NCI-H748 (cell line): ENCODE measurements around the gene STX19.
A peak's percentile ranks its signal among the peaks of the same experiment; 100 is the strongest.
"Not testable (repeated sequence)": the region's sequence is repeated elsewhere in the genome, so short reads cannot be mapped to it uniquely, and the experiment has no call there.

Source experiments
- DNase-seq: peaks from one replicate; lab custom pipeline; 2025; ENCODE audit not compliant: unreplicated experiment; lab: John Stamatoyannopoulos, UW

Gene STX19, protein sequence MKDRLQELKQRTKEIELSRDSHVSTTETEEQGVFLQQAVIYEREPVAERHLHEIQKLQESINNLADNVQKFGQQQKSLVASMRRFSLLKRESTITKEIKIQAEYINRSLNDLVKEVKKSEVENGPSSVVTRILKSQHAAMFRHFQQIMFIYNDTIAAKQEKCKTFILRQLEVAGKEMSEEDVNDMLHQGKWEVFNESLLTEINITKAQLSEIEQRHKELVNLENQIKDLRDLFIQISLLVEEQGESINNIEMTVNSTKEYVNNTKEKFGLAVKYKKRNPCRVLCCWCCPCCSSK

DNA sequence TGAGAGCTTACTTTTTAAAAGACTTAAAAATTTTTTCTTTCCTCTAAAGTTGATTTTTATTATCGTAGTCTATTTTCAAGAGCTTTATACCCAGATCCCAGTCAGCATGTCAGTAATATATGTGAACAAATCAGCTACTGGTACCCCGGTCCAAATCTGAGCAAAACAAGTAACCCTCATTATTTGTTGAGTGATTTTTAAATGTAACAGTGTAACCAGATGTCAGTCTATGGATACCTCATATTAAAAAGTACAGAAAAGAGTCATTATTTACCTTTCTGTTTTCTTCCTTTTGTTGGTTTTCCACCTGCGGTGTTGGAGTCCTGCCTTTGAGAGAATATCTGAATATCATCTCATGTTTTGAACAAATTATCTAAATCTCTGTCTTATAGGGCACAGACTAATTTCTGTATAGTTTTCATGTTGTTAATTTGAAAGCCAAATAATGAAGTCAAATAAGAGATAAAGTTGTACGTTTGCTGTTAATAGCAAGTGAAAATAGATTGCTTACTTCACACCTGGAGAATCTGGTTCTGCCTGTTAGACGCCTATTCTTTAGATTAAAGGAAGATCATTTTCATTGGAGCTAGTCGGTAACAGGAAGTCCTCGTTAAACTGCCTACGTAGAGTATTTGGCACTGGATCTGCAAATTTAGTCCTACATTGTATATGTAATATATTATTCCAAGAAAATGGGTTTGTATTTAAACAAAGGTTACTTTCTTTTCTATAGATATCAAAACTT, at the start of gene STX19:
STX19 (minus strand) TSS at position 505 of the 745 bp plus-strand sequence. CDS start 13,328 bp downstream, outside the sequence.
- peak; percentile 87 for DNase-seq

DNA sequence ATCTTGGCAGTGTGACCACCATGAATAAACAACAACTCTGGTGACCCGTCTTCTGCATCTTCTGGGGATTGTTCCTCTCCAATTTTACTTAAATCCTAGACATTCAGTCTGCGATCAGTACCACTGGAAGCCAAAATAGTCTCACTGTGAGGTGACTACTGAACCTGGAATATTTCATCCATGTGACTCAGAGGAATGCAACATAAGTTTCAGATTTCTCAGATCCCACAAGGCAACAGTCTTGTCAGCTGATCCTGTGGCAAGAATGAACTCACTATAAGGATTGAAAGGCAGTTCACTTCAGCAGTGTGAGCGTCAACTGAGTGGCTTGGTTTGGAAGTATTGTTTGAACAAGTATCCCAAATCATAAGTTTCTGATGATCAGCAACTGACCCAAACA, 47.7 kb upstream of the STX19 start:
- DNase-seq, result no peak

DNA sequence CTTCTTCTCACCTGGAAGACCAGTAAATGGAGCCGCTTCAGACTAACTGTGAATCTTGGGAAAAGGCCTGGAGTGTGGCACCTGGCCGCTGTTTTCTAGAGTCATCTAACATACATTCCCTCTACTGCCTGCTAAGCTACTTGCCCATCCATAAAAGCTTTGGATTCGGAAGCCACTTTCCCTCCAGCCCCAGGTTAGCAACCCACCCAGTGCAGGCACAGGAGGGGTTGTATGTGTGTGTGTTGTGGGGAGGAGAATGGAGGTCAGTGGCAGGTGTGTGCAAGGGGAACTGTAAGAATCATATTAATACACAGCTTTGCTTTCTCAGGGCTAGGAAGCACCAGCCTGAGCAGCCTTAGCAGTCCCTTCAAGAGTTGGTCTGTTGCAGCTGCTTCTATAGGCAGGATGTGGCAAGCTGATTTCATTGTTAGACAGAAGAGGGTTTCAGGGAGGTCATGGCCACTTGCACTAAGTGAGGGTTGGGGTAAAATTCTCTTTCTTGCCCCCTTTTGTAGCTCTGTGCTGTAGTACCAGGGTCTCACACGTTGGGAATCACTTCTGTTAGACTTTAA, 43.4 kb upstream of the STX19 start:
- DNase-seq, result no peak

DNA sequence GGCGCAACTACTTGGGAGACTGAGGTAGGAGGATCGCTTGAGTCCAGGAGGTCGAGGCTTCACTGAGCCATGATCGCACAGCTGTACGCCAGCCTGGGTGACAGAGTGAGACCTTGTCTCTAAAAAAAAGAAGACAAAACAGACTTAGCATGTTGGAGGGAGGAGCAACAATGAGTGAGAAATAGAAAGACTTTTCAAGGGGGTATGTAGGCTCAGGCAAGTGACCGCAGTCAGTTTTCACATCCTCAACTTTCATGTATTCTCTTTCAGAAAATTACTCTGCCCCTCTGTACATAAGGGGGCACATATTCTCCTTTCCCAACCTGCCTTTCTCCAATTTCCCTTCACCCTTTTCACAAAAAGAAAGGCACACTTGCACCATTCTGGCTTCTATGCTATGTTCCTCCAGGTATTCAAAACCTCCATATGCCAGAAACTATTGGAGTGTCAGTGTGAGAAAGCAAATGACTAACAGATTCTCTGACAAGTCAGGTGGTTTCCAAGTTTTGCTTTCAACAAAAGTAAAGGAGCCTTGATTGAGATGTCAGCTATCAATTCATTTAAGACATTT, 42.0 kb upstream of the STX19 start:
- DNase-seq, result no peak

DNA sequence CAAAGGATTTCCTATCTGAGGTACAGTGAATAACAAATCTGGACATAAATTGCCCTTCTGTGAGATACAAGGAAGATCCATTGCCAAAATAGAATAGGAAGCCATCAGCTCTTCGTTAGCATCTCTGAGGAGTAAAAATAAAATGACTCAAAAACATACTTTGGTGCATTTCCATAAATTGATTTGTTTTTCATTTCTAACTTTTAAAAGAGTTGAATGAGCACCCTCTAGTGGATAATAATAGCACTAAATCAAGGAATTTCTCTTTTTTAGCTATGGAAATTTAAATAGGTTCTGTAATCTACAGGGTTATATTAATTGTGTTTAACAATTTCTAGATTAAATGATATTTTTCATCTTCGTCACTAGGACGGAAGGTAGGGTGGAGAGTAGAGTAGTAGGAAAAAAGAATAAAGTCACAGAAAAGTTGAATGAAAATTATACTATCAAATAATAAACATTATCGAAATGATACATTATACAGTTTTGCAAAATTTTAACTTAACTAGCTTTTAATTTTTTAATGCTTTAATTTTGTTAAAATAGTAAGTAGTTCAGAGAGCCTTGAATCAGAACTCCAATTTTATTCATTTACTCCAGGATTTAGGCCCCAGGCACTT, 40.9 kb upstream of the STX19 start:
- peak; percentile 15 for DNase-seq

DNA sequence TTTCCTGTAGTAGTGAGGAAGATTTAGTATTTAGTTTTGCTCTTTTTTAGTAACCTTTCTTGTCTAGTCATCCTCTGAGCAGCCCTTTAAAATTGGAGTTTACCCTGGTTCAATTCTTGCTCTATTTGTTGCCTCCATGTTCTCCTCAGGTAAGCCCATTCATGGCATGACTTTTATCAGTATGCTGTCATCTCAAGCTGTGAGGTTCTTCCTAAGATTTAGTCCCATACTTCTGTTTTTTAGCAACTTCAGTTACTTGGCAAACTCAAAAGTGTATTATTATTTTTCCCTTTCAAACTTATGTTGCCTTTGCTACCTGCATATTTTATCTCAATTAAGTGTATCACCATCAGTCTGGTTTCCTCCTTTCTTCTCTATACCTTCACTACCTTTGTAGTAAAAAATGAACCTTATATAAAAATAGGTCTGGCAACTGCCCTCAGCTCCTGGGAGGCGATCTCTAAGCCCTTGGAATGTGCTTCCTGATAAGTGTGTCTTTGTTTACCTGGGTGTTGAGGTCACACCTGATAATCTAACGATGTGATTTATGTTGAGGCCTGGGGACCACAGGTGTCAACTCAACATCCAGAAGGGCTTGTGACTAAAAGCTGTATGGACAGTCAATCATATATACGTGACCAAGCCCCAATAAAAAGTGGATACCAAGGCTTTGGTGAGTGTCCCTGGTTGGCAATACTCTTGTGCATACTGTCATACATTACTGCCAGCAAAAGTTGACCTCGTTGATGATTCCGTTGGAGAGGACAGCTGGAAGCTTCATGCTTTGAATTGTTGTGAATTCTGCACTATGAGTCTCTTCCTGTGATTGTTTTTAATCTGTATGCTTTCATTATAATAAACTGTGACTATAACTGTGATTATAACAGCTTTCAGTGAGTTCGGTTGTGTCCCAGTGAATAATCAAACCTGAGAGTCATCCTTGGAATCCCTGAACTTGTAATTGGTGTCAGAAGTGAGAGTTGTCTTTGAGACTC, 38.4 kb upstream of the STX19 start:
- no peak for DNase-seq

DNA sequence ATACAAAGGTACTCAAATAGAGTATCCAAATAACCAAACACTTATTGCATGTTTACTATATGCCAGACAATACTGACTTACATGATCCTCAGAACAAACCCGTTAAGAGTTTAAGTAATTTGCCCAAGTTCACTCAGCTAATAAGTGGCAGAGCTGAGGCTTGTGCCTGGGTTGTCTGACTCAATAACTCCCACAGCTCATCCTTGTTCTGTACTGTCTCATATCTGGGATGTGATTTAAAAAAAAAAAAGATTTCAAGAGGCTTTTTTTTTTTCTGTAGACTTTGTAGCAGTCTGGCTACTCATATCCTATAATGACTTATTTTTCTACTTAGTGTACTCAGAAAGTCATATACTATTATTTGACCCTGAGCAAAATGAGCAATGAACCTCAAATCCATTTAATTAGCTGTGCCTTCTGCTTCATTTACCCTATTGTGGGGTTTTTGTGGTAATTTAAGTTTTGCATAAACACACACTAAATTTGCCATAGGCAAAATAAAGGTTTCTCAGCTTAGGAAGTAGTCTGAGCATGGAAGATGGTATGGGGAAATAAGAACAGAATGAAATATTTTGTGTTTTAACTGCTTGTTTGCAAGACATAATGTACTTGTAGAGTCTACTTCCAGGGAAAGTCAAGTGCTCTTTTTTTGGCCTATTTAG, 37.6 kb upstream of the STX19 start:
- no peak for DNase-seq

DNA sequence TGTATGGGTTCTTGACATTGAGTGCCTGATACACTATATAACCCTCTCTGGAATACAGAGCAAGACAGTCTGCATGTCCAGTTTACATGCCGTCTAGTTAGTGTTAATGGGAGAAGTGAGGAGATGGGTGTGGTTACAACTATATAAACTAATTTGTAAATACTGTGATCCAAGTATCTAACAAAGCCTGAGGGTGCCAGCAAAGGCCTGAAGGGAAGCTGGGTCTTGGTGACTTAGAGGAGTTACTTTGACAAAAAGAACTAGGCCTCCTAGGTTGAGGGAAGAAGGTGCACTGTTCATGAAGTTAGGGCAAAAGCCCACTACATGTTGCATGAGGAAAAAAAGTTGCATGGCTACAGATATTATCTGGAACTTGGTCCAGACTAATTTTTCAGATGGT, 36.7 kb upstream of the STX19 start:
- DNase-seq, result peak; percentile 0

DNA sequence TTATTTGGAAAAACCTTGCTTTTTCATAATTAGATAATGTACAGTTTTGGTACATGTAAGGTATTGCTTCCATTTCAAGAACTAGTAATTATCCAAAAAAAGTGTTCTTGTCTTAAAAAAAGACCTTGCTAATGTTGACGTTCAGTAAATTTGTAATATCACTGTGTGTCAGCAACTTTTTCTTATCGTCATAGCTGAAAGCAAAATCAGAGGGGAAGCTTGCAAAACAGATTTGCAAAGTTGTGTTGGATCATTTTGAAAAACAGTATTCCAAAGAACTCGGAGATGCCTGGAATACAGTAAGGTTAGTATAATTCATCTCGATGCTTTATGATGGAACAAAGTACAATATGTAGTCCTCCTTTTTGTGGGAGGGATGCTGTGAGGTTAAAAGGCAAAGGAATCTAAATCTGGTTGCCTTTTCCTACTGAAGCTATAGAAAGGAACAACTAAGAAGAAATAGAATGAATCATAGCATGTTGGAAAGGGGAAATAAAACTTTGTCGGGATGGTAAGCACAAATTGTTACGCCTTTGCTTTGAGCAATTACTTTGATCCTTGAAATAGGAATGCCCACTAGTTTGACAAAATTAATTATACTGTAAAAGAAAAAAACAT, 36.0 kb upstream of the STX19 start:
- DNase-seq, result no peak

DNA sequence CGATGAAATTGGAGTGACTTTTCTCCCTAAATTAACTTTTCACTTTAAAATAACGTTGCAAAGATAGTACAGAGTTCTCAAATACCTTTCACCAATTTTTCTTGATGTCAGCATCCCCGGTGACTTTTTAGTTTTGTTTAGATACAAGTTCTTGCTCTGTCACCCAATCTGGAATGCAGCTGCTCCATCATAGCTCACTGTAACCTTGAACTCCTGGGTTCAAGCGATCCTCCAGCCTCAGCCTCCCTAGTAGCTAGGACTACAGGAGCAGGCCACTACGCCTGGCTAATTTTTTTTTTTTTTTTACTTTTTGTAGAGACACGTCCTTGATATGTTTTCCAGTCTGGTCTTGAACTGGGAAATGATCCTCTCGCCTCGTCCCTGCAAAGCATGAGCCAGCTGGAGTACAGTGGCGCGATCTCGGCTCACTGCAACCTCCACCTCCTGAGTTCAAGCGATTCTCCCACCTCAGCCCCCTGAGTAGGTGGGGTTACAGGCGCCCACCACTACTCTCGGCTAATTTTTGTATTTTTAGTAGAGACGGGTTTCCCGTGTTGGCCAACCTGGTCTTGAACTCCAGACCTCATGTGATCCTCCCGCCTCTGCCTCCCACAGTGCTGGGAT, 35.2 kb upstream of the STX19 start:
- DNase-seq, result peak; percentile 2

DNA sequence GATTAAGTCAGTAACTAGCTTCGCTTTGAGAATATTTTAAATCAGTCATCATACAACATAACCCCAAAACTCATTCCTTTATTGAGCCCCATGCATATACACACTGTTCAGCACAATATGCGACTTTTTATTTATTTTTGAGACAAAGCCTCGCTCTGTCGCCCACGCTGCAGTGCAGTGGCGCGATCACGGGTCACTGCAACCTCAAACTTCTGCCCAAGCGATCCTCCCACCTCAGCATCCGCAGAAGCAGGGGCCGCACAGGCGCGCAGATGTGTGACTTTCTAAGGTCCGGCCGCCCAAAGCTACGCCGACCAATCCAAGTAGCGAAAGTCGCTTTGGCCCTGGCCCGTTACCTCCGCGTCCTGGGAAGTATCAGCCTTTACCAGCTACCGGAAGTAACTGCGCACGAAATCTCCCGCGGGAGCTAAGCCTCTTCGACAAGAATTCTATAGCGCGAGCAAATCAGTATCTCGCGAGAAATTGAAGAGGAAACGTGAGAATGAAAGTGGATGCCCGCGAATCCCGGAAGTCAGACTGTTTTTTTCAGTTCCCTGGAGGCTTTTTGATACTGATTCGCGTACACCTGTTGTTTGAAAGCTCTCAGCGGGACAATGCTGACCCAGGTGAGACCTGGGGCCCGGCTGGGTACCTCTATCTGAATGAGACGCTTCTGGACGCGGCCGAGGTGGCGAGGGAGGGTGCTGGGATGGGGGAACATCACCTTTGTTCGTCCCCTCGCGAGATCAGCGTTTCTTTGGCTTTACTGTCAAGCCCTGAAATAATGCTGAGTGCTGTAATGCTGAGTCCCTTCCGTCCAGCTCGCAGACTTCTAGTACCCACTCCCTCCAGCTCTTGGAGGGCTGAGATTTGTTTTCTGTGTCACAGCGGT, 34.4 kb upstream of the STX19 start, which contains the start of the genes DHFR2 and NSUN3:
DHFR2 (minus strand) TSS at position 404 of the 892 bp plus-strand sequence. CDS start 1,405 bp downstream, outside the sequence.
NSUN3 (plus strand) TSS at position 549 of the 892 bp plus-strand sequence; CDS start at position 615, 66 bp downstream.
- DNase-seq, result peak; percentile 96

DNA sequence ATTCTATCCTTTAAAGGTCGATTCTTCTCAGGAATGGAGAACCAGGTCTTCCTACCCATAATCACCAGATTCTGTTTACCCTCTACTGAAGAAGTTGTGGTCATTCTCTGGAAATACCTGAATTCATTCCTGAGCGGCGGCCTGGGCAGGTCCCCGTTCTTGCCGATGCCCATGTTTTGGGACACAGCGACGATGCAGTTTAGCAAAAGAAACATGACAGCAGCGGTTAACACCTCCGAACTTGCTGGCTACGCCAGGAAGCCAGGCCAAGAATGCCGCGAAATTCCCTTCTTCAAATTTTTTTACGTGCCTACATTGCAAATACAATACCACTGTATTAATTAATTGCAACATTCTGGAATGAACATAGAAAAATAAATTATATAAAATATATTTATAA, 32.9 kb upstream of the STX19 start:
- DNase-seq, result no peak

DNA sequence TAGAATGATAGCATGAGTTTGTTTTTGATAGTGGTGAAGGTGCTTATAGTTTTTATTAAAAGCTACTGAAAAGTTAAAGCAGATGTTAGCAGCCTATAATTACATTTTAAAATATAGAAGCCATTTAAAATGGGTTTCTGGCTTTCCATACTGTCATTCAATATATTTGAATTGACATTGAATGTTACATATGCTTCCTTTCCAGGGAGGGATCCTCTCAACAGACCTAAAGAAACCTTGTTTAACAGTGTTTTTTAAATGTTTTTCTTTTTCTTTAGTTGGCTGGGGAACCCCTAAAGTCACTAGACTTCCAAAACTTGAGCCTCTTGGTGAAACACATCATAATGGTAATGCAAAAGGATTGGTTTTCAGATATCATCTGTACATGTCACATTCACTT, 22.1 kb upstream of the STX19 start:
- DNase-seq, result no peak

DNA sequence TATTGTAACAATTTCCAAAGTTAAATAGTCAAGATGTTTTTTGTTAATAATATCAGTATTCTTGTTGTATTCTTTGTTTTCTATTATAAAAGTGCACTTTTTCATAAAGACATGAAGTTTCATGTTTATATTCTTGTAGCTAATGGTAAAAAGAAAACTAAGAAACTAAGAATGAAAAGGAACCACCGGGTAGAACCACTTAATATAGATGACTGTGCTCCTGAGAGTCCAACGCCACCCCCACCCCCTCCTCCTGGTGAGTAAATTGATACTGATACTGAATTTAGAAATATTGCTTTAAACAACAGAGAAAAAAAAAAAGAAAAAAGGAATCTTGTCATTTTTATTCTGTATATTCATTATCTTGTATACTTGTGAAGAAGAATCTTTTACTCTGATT, 20.9 kb upstream of the STX19 start:
- no peak for DNase-seq

DNA sequence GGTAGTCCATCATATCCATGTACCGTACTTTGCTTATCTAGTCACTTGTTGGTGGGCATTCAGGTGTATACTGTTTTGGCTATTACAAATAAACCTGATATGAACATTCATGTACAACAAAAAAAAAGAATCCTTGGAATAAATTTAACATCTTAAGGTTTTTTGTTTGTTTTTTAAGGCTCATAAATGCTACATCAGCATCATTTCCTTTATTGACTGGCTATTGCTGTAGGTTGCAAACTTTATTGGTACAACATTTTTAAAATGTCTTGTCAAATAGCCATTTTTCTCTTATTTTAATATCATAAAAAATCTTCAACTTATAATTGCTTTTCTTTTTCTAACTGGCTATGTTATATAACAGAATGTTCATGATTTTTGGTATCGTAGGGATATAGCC, 18.1 kb upstream of the STX19 start:
- no peak for DNase-seq

DNA sequence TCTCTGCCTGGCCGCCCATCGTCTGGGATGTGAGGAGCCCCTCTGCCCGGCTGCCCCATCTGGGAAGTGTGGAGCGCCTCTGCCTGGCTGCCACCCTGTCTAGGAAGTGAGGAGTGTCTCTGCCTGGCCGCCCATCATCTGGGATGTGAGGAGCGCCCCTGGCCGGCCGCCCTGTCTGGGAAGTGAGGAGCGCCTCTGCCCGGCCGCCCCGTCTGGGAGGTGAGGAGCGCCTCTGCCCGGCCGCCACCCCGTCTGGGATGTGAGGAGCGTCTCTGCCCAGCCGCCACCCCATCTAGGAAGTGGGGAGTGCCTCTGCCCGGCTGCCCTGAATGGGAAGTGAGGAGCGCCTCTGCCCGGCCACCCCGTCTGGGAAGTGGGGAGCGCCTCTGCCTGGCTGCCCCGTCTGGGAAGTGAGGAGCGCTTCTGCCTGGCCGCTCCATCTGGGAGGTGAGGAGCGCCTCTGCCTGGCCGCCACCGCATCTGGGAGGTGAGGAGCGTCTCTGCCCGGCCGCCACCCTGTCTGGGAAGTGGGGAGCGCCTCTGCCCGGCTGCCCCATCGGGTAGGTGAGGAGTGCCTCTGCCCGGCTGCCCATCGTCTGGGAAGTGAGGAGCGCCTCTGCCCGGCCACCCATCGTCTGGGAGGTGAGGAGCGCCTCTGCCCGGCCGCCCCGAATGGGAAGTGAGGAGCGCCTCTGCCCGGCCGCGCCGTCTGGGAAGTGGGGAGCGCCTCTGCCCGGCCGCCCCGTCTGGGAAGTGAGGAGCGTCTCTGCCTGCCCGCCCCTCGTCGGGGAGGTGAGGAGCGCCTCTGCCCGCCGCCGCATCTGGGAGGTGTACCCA, 15.9 kb upstream of the STX19 start:
- not testable (repeated sequence) for DNase-seq

DNA sequence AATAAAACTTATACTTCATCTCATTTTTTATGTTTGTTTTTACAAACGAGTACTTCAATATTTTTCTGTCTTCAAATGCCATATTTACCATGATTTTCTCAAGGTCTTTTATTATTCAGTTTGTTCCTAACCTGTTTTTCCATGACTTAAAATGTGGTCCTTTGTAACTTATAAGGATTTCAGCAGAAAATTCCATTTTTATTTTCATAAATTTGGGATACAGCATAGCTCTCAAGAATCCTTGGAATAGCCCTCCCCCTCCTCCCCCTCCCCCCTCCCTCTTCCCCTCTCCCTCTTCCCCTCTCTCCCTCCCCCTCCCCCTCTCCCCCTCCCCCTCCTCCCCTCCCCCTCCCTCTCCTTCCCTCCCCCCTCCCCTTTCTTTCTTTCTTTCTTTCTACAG, 14.9 kb upstream of the STX19 start:
- DNase-seq, result no peak
